LNCaP clone FGC (cell line): ENCODE measurements around the gene CLSTN2.
A peak's percentile ranks its signal among the peaks of the same experiment; 100 is the strongest.

Experiments used
- DNase-seq: peaks from one replicate; pipeline ENCODE4 v3.0.0-alpha.2; 2011; ENCODE audit warnings: low read depth
- H3K4me3 ChIP-seq: 2 replicates; pipeline ENCODE4 v1.5.1; 2011; ENCODE audit warnings: mild to moderate bottlenecking, low read depth, low read length, control low read depth
- TF ChIP-seq, protein P1 (sequence below): IDR thresholded peaks from 2 replicates; pipeline ENCODE4 v1.5.1; 2012; ENCODE audit warnings: mild to moderate bottlenecking; ENCODE audit not compliant: control insufficient read depth, insufficient read depth; ENCODE audit errors: extremely low read depth

Gene CLSTN2

DNA sequence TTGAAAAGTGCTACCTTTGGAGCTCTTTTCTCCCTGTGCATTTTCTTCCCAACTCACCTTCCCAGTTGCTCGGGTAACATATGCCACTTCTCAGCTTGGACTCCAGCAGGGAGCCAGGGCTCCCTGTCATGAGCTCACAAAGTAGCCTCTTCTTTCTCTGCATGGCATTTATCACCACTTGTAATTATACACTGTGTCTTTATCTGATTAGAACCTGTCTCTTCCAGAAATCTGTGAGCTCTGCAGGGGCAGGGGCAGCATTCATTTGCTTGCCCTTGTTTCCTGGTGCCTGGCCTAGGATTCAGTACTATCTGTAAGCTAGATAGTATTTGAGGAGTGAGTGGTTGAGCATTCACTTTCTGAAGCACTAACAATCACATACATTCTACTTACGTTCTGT, 100.9 kb downstream of the CLSTN2 start:
- H3K4me3 ChIP-seq: no peak overlapping the region
- no peak for DNase-seq
- TF ChIP-seq, protein P1, sequence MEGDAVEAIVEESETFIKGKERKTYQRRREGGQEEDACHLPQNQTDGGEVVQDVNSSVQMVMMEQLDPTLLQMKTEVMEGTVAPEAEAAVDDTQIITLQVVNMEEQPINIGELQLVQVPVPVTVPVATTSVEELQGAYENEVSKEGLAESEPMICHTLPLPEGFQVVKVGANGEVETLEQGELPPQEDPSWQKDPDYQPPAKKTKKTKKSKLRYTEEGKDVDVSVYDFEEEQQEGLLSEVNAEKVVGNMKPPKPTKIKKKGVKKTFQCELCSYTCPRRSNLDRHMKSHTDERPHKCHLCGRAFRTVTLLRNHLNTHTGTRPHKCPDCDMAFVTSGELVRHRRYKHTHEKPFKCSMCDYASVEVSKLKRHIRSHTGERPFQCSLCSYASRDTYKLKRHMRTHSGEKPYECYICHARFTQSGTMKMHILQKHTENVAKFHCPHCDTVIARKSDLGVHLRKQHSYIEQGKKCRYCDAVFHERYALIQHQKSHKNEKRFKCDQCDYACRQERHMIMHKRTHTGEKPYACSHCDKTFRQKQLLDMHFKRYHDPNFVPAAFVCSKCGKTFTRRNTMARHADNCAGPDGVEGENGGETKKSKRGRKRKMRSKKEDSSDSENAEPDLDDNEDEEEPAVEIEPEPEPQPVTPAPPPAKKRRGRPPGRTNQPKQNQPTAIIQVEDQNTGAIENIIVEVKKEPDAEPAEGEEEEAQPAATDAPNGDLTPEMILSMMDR: no peak

- no peak overlapping the region for H3K4me3 ChIP-seq
- DNase-seq: no peak
- TF ChIP-seq, protein P1: no peak
Measured at GRCh38 chr3:140050396-140050795, 115.4 kb downstream of the CLSTN2 start.

- TF ChIP-seq, protein P1: peak; percentile 96
- DNase-seq: peak; percentile 7
- H3K4me3 ChIP-seq: no peak overlapping the region
Measured at GRCh38 chr3:140051019-140051957, 116.3 kb downstream of the CLSTN2 start.

DNA sequence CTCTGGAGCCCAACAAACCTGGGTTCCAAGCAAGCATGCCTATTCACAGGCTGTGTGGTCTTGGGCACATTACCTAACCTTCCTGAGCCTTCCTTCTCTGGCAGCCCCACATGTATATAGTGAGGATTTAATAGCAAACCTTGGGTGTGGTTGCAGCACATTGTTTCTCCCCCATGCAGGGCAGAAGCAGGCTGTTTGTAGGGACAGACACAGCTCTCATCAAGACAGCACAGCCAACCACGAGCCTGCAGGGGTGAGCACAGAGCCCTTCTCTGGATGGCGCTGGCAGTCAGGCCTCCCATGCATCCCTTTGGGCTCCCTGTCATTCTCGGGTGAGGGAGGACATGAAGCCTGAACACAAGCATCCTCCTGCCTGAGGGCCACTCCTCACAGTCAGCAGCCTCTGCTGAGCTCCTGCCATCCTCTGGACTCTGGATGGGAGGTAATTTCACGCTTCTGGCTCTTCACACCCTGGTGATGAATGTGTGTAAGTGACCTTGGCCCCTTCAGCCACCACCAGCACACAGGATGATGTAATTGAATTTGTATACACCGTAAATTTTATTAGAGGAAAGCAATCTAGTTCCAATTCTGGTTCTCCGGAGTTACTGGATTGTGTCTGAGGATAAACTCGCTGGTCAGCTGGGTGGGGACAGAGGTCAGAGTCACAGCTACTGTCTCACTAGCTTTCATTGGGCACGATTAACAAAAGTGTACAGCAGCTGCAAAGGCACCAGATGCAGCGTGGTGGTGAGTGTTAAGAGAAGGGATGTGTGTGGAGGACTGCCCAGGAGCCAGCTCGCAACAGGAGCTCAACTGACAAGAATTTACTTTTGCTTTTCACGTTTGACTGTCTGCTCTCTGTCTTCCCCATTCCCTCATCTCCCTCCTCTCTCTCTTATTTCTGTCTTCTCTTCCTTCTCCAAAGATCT, 118.1 kb downstream of the CLSTN2 start:
- TF ChIP-seq, protein P1: no peak
- H3K4me3 ChIP-seq: no peak overlapping the region
- DNase-seq: no peak

- H3K4me3 ChIP-seq: no peak overlapping the region
- TF ChIP-seq, protein P1: no peak
- no peak for DNase-seq
Measured at GRCh38 chr3:140053794-140054193, 118.8 kb downstream of the CLSTN2 start.

DNA sequence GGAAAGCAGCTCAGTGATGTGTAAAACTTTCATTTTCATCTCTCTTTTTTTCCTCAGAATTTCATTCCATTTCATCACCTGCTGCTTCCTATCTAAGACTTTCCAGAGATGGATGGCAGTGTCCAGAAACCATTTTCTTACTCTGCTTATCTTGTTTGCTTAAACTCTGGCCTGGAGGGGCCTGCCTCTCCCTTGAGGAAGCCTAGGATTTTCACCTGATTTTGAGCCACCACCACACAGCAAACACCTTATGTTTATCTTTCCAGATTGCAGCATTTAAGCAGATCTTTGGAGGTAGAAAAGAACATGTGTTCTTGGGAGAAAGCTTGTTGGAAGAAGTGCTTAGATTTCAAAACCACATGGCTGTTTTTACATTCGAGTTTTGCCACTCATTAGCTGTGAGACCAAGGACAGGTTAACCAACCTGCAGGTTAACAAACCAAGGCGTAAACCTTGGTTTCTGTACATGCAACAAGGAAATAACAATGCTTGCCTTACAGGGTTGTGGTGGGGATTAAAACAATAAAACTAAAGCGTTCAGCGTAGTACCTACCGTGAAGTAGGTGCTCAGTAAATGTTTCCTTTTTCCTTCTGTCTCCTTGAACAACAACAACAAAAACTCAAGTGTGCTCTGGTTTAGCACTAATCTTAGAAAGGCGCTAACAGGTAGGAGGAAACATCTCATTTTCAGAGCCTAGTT, 120.3 kb downstream of the CLSTN2 start:
- no peak overlapping the region for H3K4me3 ChIP-seq
- TF ChIP-seq, protein P1: no peak
- no peak for DNase-seq
